Mesenchymal stem cell (in vitro differentiated cells and primary cell): ENCODE results near the gene POU2AF1.

ENCODE experiments used
- DNase-seq: peaks from one replicate; pipeline ENCODE4 v3.0.0-alpha.2; 2013
- H2AFZ ChIP-seq: one replicate; pipeline ENCODE4 v1.6.1; 2013; ENCODE audit warnings: low read depth, mild to moderate bottlenecking, control low read depth, inconsistent platforms, low read length, moderate library complexity
- H2AK5ac ChIP-seq: 2 replicates; pipeline ENCODE4 v1.6.1; 2013; ENCODE audit warnings: low read length, moderate library complexity, mild to moderate bottlenecking, inconsistent platforms; ENCODE audit not compliant: severe bottlenecking
- H2BK120ac ChIP-seq: one replicate; pipeline ENCODE4 v1.6.1; 2013; ENCODE audit warnings: low read depth, mild to moderate bottlenecking, inconsistent platforms, low read length, moderate library complexity
- H2BK12ac ChIP-seq, 2 experiments: one replicate each; pipeline ENCODE4 v1.6.1; 2013; ENCODE audit warnings: inconsistent platforms in 2 of 2, low read length in 2 of 2, mild to moderate bottlenecking in 2 of 2, moderate library complexity in 2 of 2, control low read depth in 1 of 2
- H2BK15ac ChIP-seq: one replicate; pipeline ENCODE4 v1.6.1; 2013; ENCODE audit warnings: mild to moderate bottlenecking, low read depth, inconsistent platforms; ENCODE audit not compliant: poor library complexity, severe bottlenecking
- H2BK5ac ChIP-seq: 2 replicates; pipeline ENCODE4 v1.6.1; 2013; ENCODE audit warnings: low read depth, mild to moderate bottlenecking, low read length, control low read depth, inconsistent platforms; ENCODE audit not compliant: poor library complexity, severe bottlenecking
- H3K14ac ChIP-seq, 2 experiments: one replicate each; pipeline ENCODE4 v1.6.1; 2013; ENCODE audit warnings: inconsistent platforms in 2 of 2, low read length in 2 of 2, control low read depth in 1 of 2, mild to moderate bottlenecking in 1 of 2, moderate library complexity in 1 of 2
- H3K18ac ChIP-seq, 2 experiments: one replicate each; pipeline ENCODE4 v1.6.1; 2013; ENCODE audit warnings: inconsistent platforms in 2 of 2, low read length in 2 of 2, control low read depth in 1 of 2, low read depth in 1 of 2, mild to moderate bottlenecking in 1 of 2
- H3K23ac ChIP-seq, 2 experiments: one replicate each; pipeline ENCODE4 v1.6.1; 2013; ENCODE audit warnings: inconsistent platforms in 2 of 2, low read length in 2 of 2, mild to moderate bottlenecking in 2 of 2, moderate library complexity in 2 of 2, control low read depth in 1 of 2
- H3K27ac ChIP-seq: 2 replicates; pipeline ENCODE4 v1.5.1; 2013; ENCODE audit warnings: mild to moderate bottlenecking, moderate library complexity, low read length, control low read depth, inconsistent platforms; ENCODE audit not compliant: poor library complexity, severe bottlenecking
- H3K27me3 ChIP-seq, 2 experiments: 2 replicates each; pipeline versions ENCODE4 v1.6.1 to v1.7.0; 2013; ENCODE audit warnings: low read length in 2 of 2, mild to moderate bottlenecking in 2 of 2, moderate library complexity in 2 of 2, control low read depth in 1 of 2, inconsistent platforms in 1 of 2; ENCODE audit not compliant: control insufficient read depth in 1 of 2, insufficient read depth in 1 of 2
- H3K36me3 ChIP-seq, 2 experiments: 2 replicates each; pipeline versions ENCODE4 v1.6.1 to v1.7.0; 2013; ENCODE audit warnings: low read length in 2 of 2, control low read depth in 1 of 2, inconsistent platforms in 1 of 2, low read depth in 1 of 2, mild to moderate bottlenecking in 1 of 2; ENCODE audit not compliant: insufficient read depth in 2 of 2, control insufficient read depth in 1 of 2
- H3K4ac ChIP-seq, 2 experiments: one replicate each; pipeline ENCODE4 v1.6.1; 2013; ENCODE audit warnings: inconsistent platforms in 2 of 2, low read length in 2 of 2, mild to moderate bottlenecking in 2 of 2, moderate library complexity in 2 of 2, control low read depth in 1 of 2, low read depth in 1 of 2
- H3K4me1 ChIP-seq: 2 replicates; pipeline ENCODE4 v1.6.1; 2013; ENCODE audit warnings: low read depth, low read length, control low read depth; ENCODE audit not compliant: control insufficient read depth, insufficient read depth
- H3K4me2 ChIP-seq: 2 replicates; pipeline ENCODE4 v1.6.1; 2013; ENCODE audit warnings: low read length, mild to moderate bottlenecking, inconsistent platforms; ENCODE audit not compliant: poor library complexity, severe bottlenecking
- H3K4me3 ChIP-seq, 2 experiments: 2 replicates each; pipeline versions ENCODE4 v1.5.1 to v1.7.0; 2013; ENCODE audit warnings: low read length in 2 of 2, mild to moderate bottlenecking in 2 of 2, control low read depth in 1 of 2, low read depth in 1 of 2; ENCODE audit not compliant: insufficient read depth in 1 of 2
- H3K79me1 ChIP-seq: replicated peaks from 2 replicates; pipeline ENCODE4 v1.6.1; 2013; ENCODE audit warnings: mild to moderate bottlenecking, control low read depth, low read length, inconsistent platforms; ENCODE audit not compliant: poor library complexity, severe bottlenecking
- H3K9ac ChIP-seq: 2 replicates; pipeline ENCODE4 v1.7.0; 2013; ENCODE audit warnings: mild to moderate bottlenecking, low read length, moderate library complexity
- H3K9me3 ChIP-seq: 2 replicates; pipeline ENCODE4 v1.7.0; 2013; ENCODE audit warnings: mild to moderate bottlenecking, low read length; ENCODE audit not compliant: control insufficient read depth
- H4K8ac ChIP-seq: one replicate; pipeline ENCODE4 v1.6.1; 2013; ENCODE audit warnings: inconsistent platforms, mild to moderate bottlenecking, low read length, moderate library complexity
- H4K91ac ChIP-seq: one replicate; pipeline ENCODE4 v1.6.1; 2013; ENCODE audit warnings: mild to moderate bottlenecking, low read length, inconsistent platforms
- WGBS: methylation state at CpG from one replicate; pipeline ENCODE4 v1.1.7; 2013; ENCODE audit warnings: mixed read lengths; 5-methylcytosine and 5-hydroxymethylcytosine counted together

POU2AF1 gene

DNA sequence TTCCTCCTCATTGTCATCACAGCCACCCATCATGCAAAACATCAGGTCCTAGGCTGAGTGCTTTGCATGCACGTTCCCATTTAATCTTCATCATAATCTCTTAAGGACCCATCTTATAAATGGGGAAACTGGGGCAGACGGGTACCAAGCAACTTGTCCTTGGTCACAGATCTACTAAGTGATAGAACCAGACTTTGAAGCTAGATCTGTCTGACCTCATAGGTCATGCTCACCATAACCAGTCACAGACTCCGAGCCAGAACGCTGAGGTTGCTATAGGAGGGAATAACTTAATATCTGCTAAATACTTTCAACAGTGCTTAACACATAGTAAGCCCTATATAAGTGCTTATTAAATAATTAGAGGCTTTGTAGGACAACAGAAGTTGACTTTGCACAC, 43.0 kb downstream of the POU2AF1 start:
- 80% methylated on average over 2 of the region's 4 CpGs for WGBS
- no peaks in the 10 kb centered on the region for H3K9me3 ChIP-seq
- H2AK5ac ChIP-seq = no peak overlapping the region

DNA sequence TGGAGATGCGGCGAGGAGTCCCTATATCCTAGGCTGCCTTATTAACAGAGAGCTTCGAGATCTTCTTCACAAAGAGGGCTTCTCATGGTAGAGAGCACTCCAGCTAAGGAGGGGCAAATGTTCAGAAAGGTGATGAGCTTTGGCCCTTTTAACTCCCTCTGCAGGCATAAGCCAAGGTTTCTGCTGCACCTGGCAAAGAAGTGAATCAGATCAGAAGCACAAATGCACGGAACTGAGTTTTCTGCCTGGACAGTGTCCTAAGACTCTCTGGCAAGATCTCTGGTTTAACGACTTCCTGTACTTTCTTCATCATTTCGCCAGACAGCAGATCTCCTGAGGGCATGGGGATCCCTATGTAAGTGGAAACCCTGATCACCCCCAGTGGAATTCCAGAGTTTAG, 43.5 kb downstream of the POU2AF1 start:
- Histone ChIP-seq H3K27ac (no peak overlapping the region), H4K91ac (no peak overlapping the region), H3K4me1 (peaks cover 2% of the 10 kb centered on the region), H3K79me1 (no peaks in the 10 kb centered on the region), H3K14ac (no peak overlapping the region), H3K27me3 (peaks cover 0 to 7% of the 10 kb centered on the region in 2 experiments), H2BK12ac (no peak overlapping the region), H2AK5ac (no peak overlapping the region), H4K8ac (no peak overlapping the region), H3K36me3 (no peaks in the 10 kb centered on the region), H3K9ac (no peak overlapping the region), H3K18ac (no peak overlapping the region), H3K4ac (no peak overlapping the region), H2AFZ (no peak overlapping the region), H3K4me2 (no peak overlapping the region), H3K23ac (no peak overlapping the region), H2BK5ac (no peak overlapping the region), H2BK15ac (no peak overlapping the region), H2BK120ac (no peak overlapping the region), H3K4me3 (no peak overlapping the region), H3K9me3 (no peaks in the 10 kb centered on the region)
- no peak for DNase-seq
- 65% methylated on average over 6 of the region's 6 CpGs for WGBS

More for the DNA sequence above, 43.0 kb downstream of the POU2AF1 start:
- no peak overlapping the region for H4K91ac ChIP-seq
- H3K4ac ChIP-seq = no peak overlapping the region
- no peak overlapping the region for H2BK12ac ChIP-seq
- H3K14ac ChIP-seq = no peak overlapping the region
- no peak overlapping the region for H2AFZ ChIP-seq
- H3K27me3 ChIP-seq = peaks cover 0 to 7% of the 10 kb centered on the region in 2 experiments
- H3K4me3 ChIP-seq = no peak overlapping the region
- no peak overlapping the region for H2BK15ac ChIP-seq
- no peak overlapping the region for H3K27ac ChIP-seq
- H3K4me2 ChIP-seq = no peak overlapping the region
- H3K9ac ChIP-seq = no peak overlapping the region
- H3K18ac ChIP-seq = no peak overlapping the region
- peaks cover 2% of the 10 kb centered on the region for H3K4me1 ChIP-seq
- no peak overlapping the region for H2BK120ac ChIP-seq
- DNase-seq = no peak
- H3K23ac ChIP-seq = no peak overlapping the region
- H2BK5ac ChIP-seq = no peak overlapping the region
- H3K36me3 ChIP-seq = no peaks in the 10 kb centered on the region
- H4K8ac ChIP-seq = no peak overlapping the region
- H3K79me1 ChIP-seq = no peaks in the 10 kb centered on the region

DNA sequence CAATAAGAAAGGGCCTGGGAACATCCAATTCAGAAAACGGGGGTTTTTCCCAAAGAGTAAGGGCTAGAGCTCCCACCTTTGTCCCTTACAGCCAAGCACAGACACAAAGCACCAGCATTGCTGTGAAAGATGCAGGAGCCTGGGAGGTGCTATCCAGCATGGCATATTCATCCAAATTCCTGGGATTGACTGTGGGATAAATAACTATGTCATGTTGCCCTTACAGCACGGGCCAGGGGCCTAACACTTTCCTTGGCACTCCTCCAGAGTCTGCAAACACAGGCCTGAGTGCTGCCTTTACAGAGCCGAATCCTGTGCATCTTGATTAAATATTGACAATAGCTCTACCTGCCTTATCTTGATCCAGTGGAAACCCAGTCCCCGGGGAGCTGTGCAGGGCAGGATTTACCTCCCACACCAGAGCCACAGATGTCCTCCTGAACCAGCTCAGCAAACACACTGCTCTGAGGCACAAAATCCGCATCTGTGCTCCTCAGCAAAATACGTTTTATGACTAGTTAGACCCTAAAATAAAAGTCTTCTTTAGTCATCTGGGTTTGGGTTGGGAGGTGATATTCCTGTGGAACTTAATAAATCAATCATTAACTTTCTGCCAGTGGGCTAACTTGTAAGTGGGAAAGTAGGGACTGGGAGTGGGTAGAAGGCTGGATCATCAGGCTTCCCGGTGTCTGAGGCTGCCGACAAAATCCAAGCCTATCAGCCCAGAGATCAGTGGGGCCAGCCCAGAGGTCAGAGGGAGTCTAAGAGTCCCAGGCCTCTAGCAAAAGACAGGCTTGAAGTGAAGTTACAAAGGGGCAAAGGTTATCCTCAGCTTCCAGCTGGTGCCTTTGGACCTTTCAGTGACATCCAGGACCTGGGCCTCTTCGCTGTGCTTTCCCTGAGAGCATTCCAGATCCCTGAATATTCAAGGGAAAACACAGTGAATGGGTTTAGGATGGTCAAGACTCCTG, 44.3 kb downstream of the POU2AF1 start:
- Histone ChIP-seq H3K9me3 (no peaks in the 10 kb centered on the region), H3K27me3 (peaks cover 0 to 7% of the 10 kb centered on the region in 2 experiments), H2BK5ac (no peak overlapping the region), H3K4me1 (peaks cover 2% of the 10 kb centered on the region), H2BK120ac (no peak overlapping the region), H3K23ac (no peak overlapping the region), H3K4me2 (no peak overlapping the region), H3K18ac (no peak overlapping the region), H2AFZ (no peak overlapping the region), H3K14ac (no peak overlapping the region), H3K36me3 (no peaks in the 10 kb centered on the region), H3K9ac (no peak overlapping the region), H4K8ac (no peak overlapping the region), H3K79me1 (no peaks in the 10 kb centered on the region), H4K91ac (no peak overlapping the region), H3K4me3 (no peak overlapping the region), H2BK15ac (no peak overlapping the region), H3K27ac (no peak overlapping the region), H2AK5ac (no peak overlapping the region), H3K4ac (no peak overlapping the region), H2BK12ac (no peak overlapping the region)
- no peak for DNase-seq
- WGBS = 52% methylated on average over 7 of the region's 9 CpGs

DNA sequence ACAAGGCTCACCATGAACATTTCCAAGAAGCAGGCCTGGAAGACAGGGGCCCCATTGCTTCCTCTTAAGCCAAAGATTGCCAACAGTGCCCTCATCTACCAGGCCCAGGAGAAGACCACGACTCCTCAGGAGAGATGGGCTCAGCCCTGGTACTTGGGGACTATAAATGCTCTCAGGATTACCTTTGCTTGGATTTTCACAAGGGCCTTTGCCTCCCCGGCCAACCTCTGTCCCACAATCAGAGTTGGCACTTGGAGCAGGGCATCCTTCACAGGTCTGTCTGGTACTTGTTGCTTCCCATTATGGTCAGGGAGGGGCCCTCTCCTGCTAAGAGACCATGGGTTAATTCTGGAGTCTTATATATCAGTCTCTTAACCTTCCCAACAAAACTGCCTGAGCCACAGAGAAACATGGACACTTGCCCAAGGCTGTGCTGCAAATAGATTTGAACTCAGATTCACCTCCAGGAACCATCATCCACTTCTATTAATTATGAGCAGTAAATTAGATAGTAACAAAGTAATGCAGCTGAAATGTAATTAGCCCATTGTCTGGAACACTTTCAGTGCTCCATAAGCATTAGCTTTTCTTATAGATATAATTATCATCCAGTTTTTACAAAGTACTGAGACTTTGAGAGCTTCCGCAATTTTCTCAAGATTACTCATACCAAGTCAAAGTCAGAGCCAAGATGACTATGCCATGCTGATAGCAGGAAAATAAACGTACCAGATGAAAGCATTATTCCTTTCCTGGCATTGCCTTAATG, 47.2 kb downstream of the POU2AF1 start:
- 87% methylated on average over 3 of the region's 4 CpGs for WGBS
- Histone ChIP-seq H3K27ac (no peak overlapping the region), H3K14ac (no peak overlapping the region), H3K27me3 (peaks cover 0 to 7% of the 10 kb centered on the region in 2 experiments), H2BK15ac (no peak overlapping the region), H3K4me1 (peaks cover 2% of the 10 kb centered on the region), H2AFZ (no peak overlapping the region), H3K4me3 (no peak overlapping the region), H2BK12ac (no peak overlapping the region), H3K9ac (no peak overlapping the region), H3K79me1 (no peaks in the 10 kb centered on the region), H3K9me3 (no peaks in the 10 kb centered on the region), H4K8ac (no peak overlapping the region), H4K91ac (no peak overlapping the region), H2BK5ac (no peak overlapping the region), H3K4me2 (no peak overlapping the region), H3K18ac (no peak overlapping the region), H2AK5ac (no peak overlapping the region), H3K36me3 (no peaks in the 10 kb centered on the region), H3K4ac (no peak overlapping the region), H2BK120ac (no peak overlapping the region), H3K23ac (no peak overlapping the region)
- DNase-seq = no peak
